Activated naive CD8-positive, alpha-beta T cell treated with anti-CD3 and anti-CD28 coated beads for 36 hours (primary cell): ENCODE measurements around the gene GPRC5B. TPM values are rescaled to one million over a fixed set of nuclear protein-coding genes. Genes with fewer than 3 reads are reported as not detected.

Experiments
- DNase-seq: peaks from one replicate; pipeline ENCODE4 v3.0.0; 2021
- H3K27ac Mint-ChIP-seq: one replicate; pipeline ENCODE4 v1.8.0; 2022; ENCODE audit warnings: mild to moderate bottlenecking, moderate library complexity, mixed read lengths
- H3K27me3 Mint-ChIP-seq: one replicate; pipeline ENCODE4 v1.8.0; 2022; ENCODE audit warnings: mild to moderate bottlenecking, mixed read lengths
- H3K36me3 Mint-ChIP-seq: one replicate; pipeline ENCODE4 v1.8.0; 2021; ENCODE audit warnings: mild to moderate bottlenecking, mixed read lengths
- H3K4me1 Mint-ChIP-seq: one replicate; pipeline ENCODE4 v1.8.0; 2021; ENCODE audit warnings: mixed read lengths
- H3K4me3 Mint-ChIP-seq: one replicate; pipeline ENCODE4 v1.8.0; 2022; ENCODE audit warnings: mild to moderate bottlenecking, moderate library complexity, mixed read lengths
- H3K9me3 Mint-ChIP-seq: one replicate; pipeline ENCODE4 v1.8.0; 2022; ENCODE audit warnings: mixed read lengths
- total RNA-seq, 2 experiments: library from RNA; stranded (reverse); gene quantifications; one replicate each; pipeline ENCODE4 v1.2.3, GENCODE V29; 2021

GPRC5B gene, protein sequence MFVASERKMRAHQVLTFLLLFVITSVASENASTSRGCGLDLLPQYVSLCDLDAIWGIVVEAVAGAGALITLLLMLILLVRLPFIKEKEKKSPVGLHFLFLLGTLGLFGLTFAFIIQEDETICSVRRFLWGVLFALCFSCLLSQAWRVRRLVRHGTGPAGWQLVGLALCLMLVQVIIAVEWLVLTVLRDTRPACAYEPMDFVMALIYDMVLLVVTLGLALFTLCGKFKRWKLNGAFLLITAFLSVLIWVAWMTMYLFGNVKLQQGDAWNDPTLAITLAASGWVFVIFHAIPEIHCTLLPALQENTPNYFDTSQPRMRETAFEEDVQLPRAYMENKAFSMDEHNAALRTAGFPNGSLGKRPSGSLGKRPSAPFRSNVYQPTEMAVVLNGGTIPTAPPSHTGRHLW
- under 1 TPM; 0.14 to 0.30 TPM for total RNA-seq

DNA sequence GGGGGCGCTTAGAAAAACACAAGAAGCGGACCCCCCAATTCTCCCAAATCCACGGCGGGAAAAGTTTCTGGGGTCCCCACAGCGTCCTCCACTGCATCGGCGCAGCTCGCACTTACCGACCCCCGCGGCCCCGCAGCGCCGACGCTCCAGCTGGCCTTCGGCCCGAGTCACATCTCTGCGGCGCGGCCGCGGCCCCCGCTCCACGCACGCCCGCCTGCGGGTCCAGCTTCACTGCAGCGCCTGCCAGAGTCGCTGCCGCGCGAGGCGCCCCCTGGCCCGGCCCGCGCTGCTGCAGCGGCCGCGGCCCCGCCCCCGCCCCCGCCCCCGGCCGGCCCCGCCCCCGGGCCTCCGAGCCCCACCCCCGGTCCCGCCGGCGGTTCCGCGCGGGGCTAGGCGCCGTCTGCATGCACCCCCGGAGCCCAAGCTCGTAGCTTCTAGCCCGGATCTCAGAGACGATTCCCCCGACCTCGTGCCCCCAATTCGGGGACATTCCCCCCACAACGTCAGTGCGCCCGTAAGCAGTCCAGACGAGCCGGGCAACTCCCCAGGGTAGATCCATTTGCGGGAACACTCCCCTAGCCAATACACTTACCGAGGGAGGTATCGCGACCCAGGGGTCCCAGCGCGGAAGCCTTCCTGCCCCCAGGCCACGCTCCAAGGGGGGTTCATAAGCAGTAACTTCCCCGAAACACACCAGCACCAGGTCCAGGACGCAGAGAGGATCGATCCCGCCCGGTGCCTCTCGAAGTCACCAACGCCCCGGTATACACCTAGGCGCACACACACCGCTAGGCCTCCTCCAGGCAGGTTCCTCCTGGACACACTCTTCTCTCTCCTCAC lies at the start of gene GPRC5B:
GPRC5B (minus strand) TSS at position 238 of the 840 bp plus-strand sequence. CDS start 12,003 bp downstream, outside the sequence.
- Mint-ChIP-seq H3K27me3 (peaks cover 53% of the 10 kb centered on the region), H3K36me3 (no peaks in the 10 kb centered on the region), H3K4me3 (peak within 1 kb of the TSS; percentile 76), H3K4me1 (peaks cover 27% of the 10 kb centered on the region), H3K27ac (no peak within 1 kb of the TSS), H3K9me3 (no peaks in the 10 kb centered on the region)
- DNase-seq: peak; percentile 43

DNA sequence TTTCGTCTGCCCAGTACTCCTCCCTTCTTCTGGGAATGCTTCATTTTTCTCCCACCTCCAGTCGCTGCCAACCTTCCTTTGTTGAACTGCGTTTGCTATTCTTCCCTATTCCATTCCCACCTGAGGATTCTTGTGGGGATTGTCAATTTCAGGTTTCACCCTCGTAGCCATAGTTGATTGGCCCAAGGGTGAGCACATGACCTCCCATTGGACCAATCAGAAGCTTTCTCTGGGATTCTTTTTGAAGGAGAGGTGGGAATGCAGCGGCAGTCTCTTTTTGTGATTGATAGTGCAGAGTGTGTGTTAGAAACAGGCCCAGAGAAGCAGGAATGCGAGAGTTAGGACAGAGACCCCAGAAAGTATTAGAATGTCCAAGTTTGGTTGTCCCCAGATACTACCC lies 49.1 kb upstream of the GPRC5B start:
- Mint-ChIP-seq H3K36me3 (no peaks in the 10 kb centered on the region), H3K27ac (no peak overlapping the region), H3K4me1 (no peaks in the 10 kb centered on the region), H3K27me3 (peaks cover 11% of the 10 kb centered on the region), H3K4me3 (no peak overlapping the region), H3K9me3 (no peaks in the 10 kb centered on the region)
- DNase-seq: no peak

DNA sequence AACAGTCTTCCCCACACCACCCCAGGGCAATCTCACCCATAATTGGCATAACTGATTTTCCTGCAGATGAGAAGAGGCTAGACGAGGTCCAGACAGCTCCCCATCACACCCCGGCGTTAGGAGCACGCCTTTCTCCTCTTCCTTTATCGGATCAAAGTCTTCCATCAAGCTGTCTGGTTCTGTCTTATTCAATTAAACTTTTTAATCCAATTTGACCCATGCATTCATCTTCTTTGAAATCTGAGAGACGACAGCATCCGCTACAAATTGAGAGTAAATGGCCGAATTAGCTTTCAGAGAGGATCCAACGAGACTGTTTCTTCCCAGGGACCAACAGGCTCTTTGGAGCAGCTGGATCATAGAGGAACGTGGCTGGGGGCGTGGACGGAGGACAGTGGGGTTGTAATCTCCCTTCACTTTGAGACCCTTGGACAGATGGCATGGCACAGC lies 44.4 kb upstream of the GPRC5B start:
- H3K4me3 Mint-ChIP-seq: no peak overlapping the region
- H3K9me3 Mint-ChIP-seq: no peaks in the 10 kb centered on the region
- H3K36me3 Mint-ChIP-seq: no peaks in the 10 kb centered on the region
- H3K27me3 Mint-ChIP-seq: peaks cover 22% of the 10 kb centered on the region
- no peak for DNase-seq
- no peaks in the 10 kb centered on the region for H3K4me1 Mint-ChIP-seq
- H3K27ac Mint-ChIP-seq: no peak overlapping the region

DNA sequence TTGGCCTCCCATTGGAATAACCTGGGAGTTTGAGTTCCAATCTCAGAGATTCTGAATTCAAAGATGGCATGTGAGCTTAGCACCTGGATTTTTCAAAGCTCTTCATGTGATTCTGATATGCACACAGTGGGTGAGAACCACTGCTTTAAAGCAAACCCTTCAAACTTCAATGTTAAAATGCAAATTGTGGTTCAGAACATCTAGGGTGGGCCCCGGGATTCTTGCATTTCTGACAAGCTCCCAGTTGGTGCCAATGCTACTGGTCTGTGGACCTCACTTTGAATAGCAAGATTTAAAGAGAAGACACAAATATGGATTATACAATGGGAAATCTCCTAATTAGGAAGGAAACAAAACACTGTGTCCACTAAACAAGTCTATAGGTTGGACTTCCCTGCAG lies 43.8 kb upstream of the GPRC5B start:
- H3K27ac Mint-ChIP-seq: no peak overlapping the region
- peaks cover 22% of the 10 kb centered on the region for H3K27me3 Mint-ChIP-seq
- H3K4me3 Mint-ChIP-seq: no peak overlapping the region
- DNase-seq: no peak
- H3K36me3 Mint-ChIP-seq: no peaks in the 10 kb centered on the region
- no peaks in the 10 kb centered on the region for H3K9me3 Mint-ChIP-seq
- no peaks in the 10 kb centered on the region for H3K4me1 Mint-ChIP-seq

DNA sequence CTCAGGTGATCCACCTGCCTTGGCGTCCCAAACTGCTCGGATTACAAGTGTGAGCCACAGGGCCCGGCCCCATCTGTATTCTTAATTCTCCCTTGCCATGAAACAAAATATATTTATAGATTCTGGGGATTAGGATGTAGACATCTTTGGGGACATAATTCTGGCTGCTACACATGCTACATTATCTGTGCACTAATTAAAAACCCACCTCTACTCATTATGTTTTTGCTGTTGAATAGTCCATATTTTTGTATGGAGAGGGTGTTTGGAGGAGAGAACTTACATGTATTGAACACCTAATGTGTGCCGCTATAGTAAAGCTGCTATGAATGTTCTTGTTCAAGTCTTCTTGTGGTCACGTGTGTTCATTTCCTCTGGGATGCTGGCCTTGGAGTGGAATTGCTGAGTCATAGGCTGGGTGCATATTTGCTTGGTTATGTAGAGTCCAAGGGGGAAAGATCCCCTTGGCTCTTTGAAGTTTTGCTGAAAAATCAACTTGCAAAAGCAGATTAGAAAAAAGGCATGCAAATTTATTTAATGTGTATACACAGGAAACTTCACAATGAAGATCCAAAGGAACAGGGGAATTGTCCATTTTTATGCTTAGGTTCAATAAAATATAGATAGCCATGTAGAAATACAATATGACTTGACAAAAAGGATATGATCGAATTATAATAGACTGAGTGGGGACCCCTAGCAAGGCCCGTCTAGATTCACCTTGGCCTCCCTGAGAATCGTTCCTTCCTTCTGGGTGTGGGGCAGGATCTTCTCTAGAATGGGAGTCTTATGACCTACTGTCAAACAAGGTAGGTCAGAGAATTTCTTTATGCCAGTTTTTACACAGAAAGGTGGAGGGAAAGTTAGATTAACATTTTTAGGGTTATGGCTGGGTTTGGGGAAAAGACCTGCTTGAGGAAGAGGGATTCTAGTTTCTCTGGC lies 42.1 kb upstream of the GPRC5B start:
- no peaks in the 10 kb centered on the region for H3K36me3 Mint-ChIP-seq

DNA sequence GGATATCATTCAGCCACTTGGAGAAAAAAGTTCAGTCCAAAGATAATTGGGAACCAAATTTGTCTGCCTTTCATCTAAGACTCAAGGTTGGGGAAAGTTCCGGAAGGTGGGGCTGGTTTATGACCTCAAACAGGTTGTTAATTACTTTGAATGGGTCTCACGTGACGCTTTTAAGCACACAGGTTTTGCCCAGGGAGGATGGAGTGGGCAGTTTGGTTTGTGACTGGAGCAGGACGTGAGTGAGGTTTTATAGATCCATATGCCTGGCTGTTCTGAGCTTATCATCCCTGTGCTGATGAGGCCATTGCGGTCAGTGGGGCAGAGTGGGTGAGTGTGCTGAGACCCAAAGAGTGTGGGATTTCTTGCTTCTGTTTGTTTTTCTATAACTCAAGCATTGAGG lies 38.7 kb upstream of the GPRC5B start:
- H3K9me3 Mint-ChIP-seq: no peaks in the 10 kb centered on the region
- no peaks in the 10 kb centered on the region for H3K4me1 Mint-ChIP-seq
- H3K36me3 Mint-ChIP-seq: no peaks in the 10 kb centered on the region

More for the DNA sequence above, 42.1 kb upstream of the GPRC5B start:
- DNase-seq: no peak
- Mint-ChIP-seq H3K27ac (no peak overlapping the region), H3K9me3 (no peaks in the 10 kb centered on the region), H3K4me1 (no peaks in the 10 kb centered on the region), H3K27me3 (peaks cover 22% of the 10 kb centered on the region), H3K4me3 (no peak overlapping the region)

DNA sequence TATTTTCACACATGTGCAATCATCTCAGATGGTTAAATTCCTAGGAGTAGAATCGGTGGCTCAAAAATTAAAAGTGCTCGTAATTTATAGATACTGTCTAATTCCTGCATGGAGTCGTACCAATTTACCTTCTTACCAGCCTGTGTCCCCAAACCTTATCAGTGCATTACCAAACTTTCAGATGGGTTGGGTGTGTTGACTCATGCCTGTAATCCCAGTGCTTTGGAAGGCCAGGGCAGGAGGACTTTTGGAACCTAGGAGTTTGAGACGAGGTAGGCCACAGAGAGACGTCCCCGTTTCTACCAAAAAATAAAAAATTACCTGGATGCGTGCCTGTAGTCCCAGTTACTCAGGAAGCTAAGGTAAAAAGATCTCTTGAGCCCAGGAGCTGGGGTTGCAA lies 34.5 kb upstream of the GPRC5B start:
- H3K4me1 Mint-ChIP-seq: no peaks in the 10 kb centered on the region
- DNase-seq: no peak
- H3K36me3 Mint-ChIP-seq: no peaks in the 10 kb centered on the region
- no peaks in the 10 kb centered on the region for H3K27me3 Mint-ChIP-seq
- H3K9me3 Mint-ChIP-seq: no peaks in the 10 kb centered on the region
- H3K27ac Mint-ChIP-seq: no peak overlapping the region
- H3K4me3 Mint-ChIP-seq: no peak overlapping the region

More for the DNA sequence above, 38.7 kb upstream of the GPRC5B start:
- Mint-ChIP-seq H3K27me3 (peaks cover 14% of the 10 kb centered on the region), H3K4me3 (no peak overlapping the region), H3K27ac (no peak overlapping the region)
- no peak for DNase-seq

DNA sequence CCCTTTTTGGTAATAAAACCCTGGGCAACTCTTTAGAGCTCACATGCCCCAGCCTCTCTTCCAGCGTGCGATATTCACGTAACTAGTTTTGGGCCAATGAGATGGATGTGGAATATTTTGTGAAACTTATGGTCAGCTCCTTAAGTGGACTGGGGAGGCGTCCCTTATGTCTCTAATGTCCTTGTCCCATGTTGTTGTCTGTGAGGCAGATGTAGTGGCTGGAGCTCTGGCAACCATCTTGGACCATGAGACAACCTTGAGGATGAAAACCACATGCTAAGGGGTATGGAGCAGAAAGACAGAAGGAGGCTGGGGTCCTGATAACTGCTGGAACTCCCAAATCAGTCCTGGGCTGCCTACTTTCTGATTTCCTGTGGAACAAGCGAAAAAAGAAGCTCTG lies 31.4 kb upstream of the GPRC5B start:
- Mint-ChIP-seq H3K36me3 (no peaks in the 10 kb centered on the region), H3K27ac (no peak overlapping the region), H3K9me3 (no peaks in the 10 kb centered on the region), H3K4me3 (no peak overlapping the region), H3K27me3 (peaks cover 2% of the 10 kb centered on the region), H3K4me1 (no peaks in the 10 kb centered on the region)
- no peak for DNase-seq

DNA sequence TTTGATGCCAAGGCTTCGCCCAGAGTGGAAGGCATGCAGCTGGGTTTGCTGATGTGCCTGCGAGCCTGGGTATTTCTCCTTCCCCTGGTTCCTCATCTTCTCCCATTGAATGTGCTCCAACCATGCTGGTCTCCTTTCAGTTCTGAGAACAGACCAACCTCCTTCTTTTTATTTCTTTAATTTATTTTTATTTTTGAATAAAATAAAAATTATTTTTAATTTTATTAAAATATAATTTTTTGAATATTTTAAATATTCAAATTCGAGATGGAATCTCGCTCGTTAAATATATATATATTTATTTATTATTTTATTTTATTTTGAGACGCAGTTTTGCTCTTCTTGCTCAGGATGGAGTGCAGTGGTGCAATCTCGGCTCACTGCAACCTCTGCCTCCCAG lies 30.2 kb upstream of the GPRC5B start:
- no peak for DNase-seq
- Mint-ChIP-seq H3K27me3 (peaks cover 10% of the 10 kb centered on the region), H3K27ac (no peak overlapping the region), H3K4me1 (no peaks in the 10 kb centered on the region), H3K4me3 (no peak overlapping the region), H3K9me3 (no peaks in the 10 kb centered on the region), H3K36me3 (no peaks in the 10 kb centered on the region)

DNA sequence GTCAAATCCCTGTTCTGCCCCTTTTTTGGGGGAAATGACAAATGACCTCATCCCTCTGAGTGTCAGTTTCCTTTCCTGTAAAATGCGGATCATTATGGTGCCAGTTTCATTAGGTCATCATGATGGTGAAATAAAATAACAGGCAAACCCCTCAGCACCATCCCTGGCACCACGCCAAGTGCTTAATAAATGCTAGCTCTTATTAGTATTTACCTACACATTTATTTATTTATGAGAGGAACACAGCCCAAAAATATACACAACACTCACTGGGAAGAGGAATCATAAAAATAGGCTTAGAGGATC lies 28.6 kb upstream of the GPRC5B start:
- Mint-ChIP-seq H3K27ac (no peak overlapping the region), H3K27me3 (peaks cover 11% of the 10 kb centered on the region), H3K36me3 (no peaks in the 10 kb centered on the region), H3K9me3 (no peaks in the 10 kb centered on the region), H3K4me3 (no peak overlapping the region), H3K4me1 (no peaks in the 10 kb centered on the region)
- no peak for DNase-seq

DNA sequence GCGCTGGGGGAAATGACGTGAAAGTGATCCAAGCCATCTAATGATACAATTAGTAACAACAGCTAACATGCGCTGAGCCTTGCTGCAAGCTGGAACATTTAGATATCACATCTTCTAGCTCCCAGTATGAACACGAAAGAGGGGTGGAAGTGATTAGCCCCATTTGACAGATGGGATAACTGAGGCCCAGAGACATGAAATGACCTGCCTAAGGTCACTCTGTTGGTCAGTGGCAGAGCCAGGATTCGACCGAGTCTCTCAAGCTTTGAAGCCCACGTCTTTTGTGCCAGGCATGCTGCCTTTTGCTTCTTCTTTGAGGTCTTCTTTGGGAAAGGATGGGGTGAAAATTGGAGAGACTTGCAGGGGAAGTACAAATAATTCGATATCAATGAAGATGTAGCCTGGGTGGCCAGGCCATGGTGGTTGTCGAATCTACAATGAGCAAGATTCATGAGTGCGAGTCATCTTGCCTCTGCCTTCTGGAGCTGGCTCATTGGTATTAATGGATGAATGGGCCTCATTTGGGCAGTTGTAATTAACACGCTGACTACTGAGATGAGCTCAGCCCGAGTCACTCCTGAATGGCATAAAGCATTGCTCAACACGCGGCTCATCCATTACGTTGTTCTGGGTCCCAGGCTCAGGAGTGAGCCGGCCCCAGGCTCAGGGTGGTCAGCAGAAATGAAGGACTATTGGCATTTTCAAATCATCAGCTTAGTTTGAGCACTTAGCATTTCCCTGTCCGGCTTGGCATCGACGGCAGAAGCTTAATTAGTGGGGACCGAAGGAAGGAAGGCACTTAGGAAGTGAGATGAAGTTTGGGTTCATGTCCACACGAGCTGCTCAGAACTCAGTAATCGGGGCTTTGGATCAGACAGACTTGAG lies 28.0 kb upstream of the GPRC5B start:
- Mint-ChIP-seq H3K36me3 (no peaks in the 10 kb centered on the region), H3K27ac (no peak overlapping the region), H3K4me1 (peaks cover 4% of the 10 kb centered on the region), H3K4me3 (no peak overlapping the region), H3K27me3 (peaks cover 17% of the 10 kb centered on the region), H3K9me3 (no peaks in the 10 kb centered on the region)
- DNase-seq: no peak

DNA sequence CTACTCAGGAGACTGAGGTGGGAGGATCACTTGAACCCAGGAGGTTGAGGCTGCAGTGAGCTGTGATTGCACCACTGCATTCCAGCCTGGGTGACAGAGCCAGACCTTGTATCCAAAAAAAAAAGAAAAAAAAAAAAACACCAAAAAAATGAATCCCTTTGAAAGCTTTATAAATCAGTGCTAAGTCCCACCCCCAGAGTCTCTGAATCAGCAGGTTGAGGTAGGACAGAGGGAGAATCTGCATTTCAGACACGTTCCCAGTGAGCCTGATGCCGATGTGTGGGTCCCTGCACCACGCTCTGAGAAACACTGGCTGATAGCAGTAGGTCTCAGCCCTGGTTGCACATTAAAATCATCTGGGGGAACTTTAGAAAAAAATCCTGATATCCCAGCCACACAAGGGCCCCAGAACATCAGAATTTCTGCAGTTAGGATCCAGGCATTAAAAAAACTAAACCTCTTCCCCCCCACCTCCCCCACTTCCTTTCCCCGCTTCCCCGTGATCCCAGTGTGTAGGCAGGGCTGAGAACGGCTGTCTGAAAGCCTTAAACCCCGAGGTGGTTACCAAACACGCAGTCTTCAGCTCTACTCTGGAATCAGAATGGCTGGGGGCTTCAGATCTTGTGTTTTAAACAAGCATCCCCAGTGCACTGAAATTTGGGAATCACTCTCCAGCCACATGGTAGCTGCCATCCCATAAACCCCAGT lies 27.3 kb upstream of the GPRC5B start:
- no peak for DNase-seq
- no peaks in the 10 kb centered on the region for H3K9me3 Mint-ChIP-seq
- H3K27me3 Mint-ChIP-seq: peaks cover 25% of the 10 kb centered on the region
- H3K4me3 Mint-ChIP-seq: no peak overlapping the region
- peaks cover 6% of the 10 kb centered on the region for H3K4me1 Mint-ChIP-seq
- H3K27ac Mint-ChIP-seq: no peak overlapping the region
- H3K36me3 Mint-ChIP-seq: no peaks in the 10 kb centered on the region

DNA sequence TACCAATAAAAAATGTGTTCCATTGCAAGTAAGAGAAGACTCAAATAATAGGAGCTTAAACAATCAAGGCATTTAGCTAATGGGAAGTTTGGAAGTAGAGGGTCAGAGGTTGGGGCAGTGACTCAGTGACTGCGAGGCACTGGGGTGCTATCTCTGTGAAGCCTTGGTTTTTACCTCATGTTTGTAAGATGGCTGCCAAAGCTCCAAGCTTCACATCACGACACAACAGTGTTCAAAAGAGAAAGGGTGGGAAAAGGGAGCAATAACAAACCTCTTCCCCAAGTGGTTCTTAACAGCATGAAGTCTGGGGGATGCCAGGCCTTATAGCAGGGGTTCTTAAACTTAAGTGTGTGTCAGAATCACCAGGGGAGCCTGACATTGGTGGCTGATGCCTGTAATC lies 26.6 kb upstream of the GPRC5B start:
- H3K27ac Mint-ChIP-seq: no peak overlapping the region
- peaks cover 31% of the 10 kb centered on the region for H3K27me3 Mint-ChIP-seq
- peaks cover 6% of the 10 kb centered on the region for H3K4me1 Mint-ChIP-seq
- no peaks in the 10 kb centered on the region for H3K9me3 Mint-ChIP-seq
- H3K36me3 Mint-ChIP-seq: no peaks in the 10 kb centered on the region
- no peak for DNase-seq
- H3K4me3 Mint-ChIP-seq: no peak overlapping the region
